ENCODE measurements around the gene ICA1. TPM values are rescaled to one million over a fixed set of nuclear protein-coding genes. Genes with fewer than 3 reads are reported as not detected.

Gene ICA1
- total RNA-seq, 1 donor from 2014 or later: 48.8 TPM

- Mint-ChIP-seq H3K36me3 (ENCODE audit: insufficient read depth) (no peaks in the 10 kb centered on the region), H3K9me3 (ENCODE audit: low read depth) (no peaks in the 10 kb centered on the region), H3K27ac (no peak overlapping the region), H3K27me3 (no peaks in the 10 kb centered on the region), H3K4me1 (ENCODE audit: low read depth) (peaks cover 19% of the 10 kb centered on the region), H3K4me3 (ENCODE audit: low read depth) (no peak overlapping the region)
- no peak for DNase-seq (ENCODE audit: low spot score, unreplicated experiment)
- TF ChIP-seq CTCF (IDR thresholded peaks at IDR 0.05; ENCODE audit: unreplicated experiment): no peak
Measured at GRCh38 chr7:8290645-8291308, 28.8 kb upstream of the ICA1 start.

- no peak overlapping the region for H3K4me3 Mint-ChIP-seq (ENCODE audit: low read depth)
- H3K9me3 Mint-ChIP-seq (ENCODE audit: low read depth): no peaks in the 10 kb centered on the region
- no peak for DNase-seq (ENCODE audit: low spot score, unreplicated experiment)
- no peak for TF ChIP-seq CTCF (IDR thresholded peaks at IDR 0.05; ENCODE audit: unreplicated experiment)
- H3K4me1 Mint-ChIP-seq (ENCODE audit: low read depth): peaks cover 17% of the 10 kb centered on the region
- no peaks in the 10 kb centered on the region for H3K27me3 Mint-ChIP-seq
- H3K27ac Mint-ChIP-seq: no peak overlapping the region
- no peaks in the 10 kb centered on the region for H3K36me3 Mint-ChIP-seq (ENCODE audit: insufficient read depth)
Measured at GRCh38 chr7:8286118-8286517, 24.2 kb upstream of the ICA1 start.

- no peak for TF ChIP-seq CTCF (IDR thresholded peaks at IDR 0.05; ENCODE audit: unreplicated experiment)
- no peak for DNase-seq (ENCODE audit: low spot score, unreplicated experiment)
- Mint-ChIP-seq H3K9me3 (ENCODE audit: low read depth) (no peaks in the 10 kb centered on the region), H3K27ac (no peak overlapping the region), H3K36me3 (ENCODE audit: insufficient read depth) (no peaks in the 10 kb centered on the region), H3K4me3 (ENCODE audit: low read depth) (no peak overlapping the region), H3K4me1 (ENCODE audit: low read depth) (peaks cover 13% of the 10 kb centered on the region), H3K27me3 (no peaks in the 10 kb centered on the region)
Measured at GRCh38 chr7:8285155-8285554, 23.2 kb upstream of the ICA1 start.

GRCh38 chr7:8284606-8285005 is 22.6 kb upstream of the ICA1 start:
- no peak for TF ChIP-seq CTCF (IDR thresholded peaks at IDR 0.05; ENCODE audit: unreplicated experiment)
- no peak overlapping the region for H3K27ac Mint-ChIP-seq
- H3K36me3 Mint-ChIP-seq (ENCODE audit: insufficient read depth): no peaks in the 10 kb centered on the region
- H3K4me3 Mint-ChIP-seq (ENCODE audit: low read depth): no peak overlapping the region
- H3K4me1 Mint-ChIP-seq (ENCODE audit: low read depth): peaks cover 11% of the 10 kb centered on the region
- no peaks in the 10 kb centered on the region for H3K27me3 Mint-ChIP-seq
- no peaks in the 10 kb centered on the region for H3K9me3 Mint-ChIP-seq (ENCODE audit: low read depth)
- DNase-seq (ENCODE audit: low spot score, unreplicated experiment): no peak

GRCh38 chr7:8283968-8284367 is 22.0 kb upstream of the ICA1 start:
- Mint-ChIP-seq H3K27me3 (no peaks in the 10 kb centered on the region), H3K4me1 (ENCODE audit: low read depth) (peaks cover 11% of the 10 kb centered on the region), H3K27ac (no peak overlapping the region), H3K36me3 (ENCODE audit: insufficient read depth) (no peaks in the 10 kb centered on the region), H3K4me3 (ENCODE audit: low read depth) (no peak overlapping the region), H3K9me3 (ENCODE audit: low read depth) (no peaks in the 10 kb centered on the region)
- DNase-seq (ENCODE audit: low spot score, unreplicated experiment): no peak
- TF ChIP-seq CTCF (IDR thresholded peaks at IDR 0.05; ENCODE audit: unreplicated experiment): no peak
